Right lobe of liver (tissue), 6 donors: ENCODE measurements around the gene C20orf141. TPM values are rescaled to one million over a fixed set of nuclear protein-coding genes. Genes with fewer than 3 reads are reported as not detected.

Experiments
- ATAC-seq, 4 donors: fragments of 200-7000 bp; cut with Tn5 transposase; one replicate each; pipeline ENCODE4 v1.9.1; 2020; ENCODE audit warnings: mild to moderate bottlenecking in 4 of 4, moderate library complexity in 4 of 4
- DNase-seq, 3 donors: peaks; one replicate each; pipeline ENCODE4 v3.0.0-alpha.2; 2020
- H3K27ac ChIP-seq, 3 donors: fragments of 200-600 bp; one replicate each; pipeline ENCODE4 v1.8.0; 2022
- H3K27me3 ChIP-seq, 2 donors: fragments of 200-600 bp; one replicate each; pipeline ENCODE4 v1.8.0; 2022
- H3K36me3 ChIP-seq, 4 donors: fragments of 200-600 bp; sonication (generic) in 1 of 4; one replicate each; pipeline versions ENCODE4 v1.5.1 to v1.8.0; 2017 to 2022; ENCODE audit warnings: control low read depth in 1 of 4
- H3K4me1 ChIP-seq, 4 donors: fragments of 200-600 bp; sonication (generic) in 1 of 4; one replicate each; pipeline versions ENCODE4 v1.5.1 to v1.8.0; 2017 to 2022; ENCODE audit warnings: control low read depth in 1 of 4
- H3K4me3 ChIP-seq, 3 donors: fragments of 200-600 bp; one replicate each; pipeline ENCODE4 v1.8.0; 2022
- H3K9me3 ChIP-seq, 4 donors: fragments of 200-600 bp; sonication (generic) in 1 of 4; one replicate each; pipeline versions ENCODE4 v1.5.1 to v1.8.0; 2017 to 2022; ENCODE audit warnings: control low read depth in 1 of 4
- CTCF ChIP-seq, 4 donors: fragments of 200-600 bp in 3 of 4; fragments of 450-650 bp in 1 of 4; IDR thresholded peaks; one replicate each; pipeline versions ENCODE4 v1.5.1 to v1.8.0; 2016 to 2022; ENCODE audit warnings: antibody characterized with exemption in 4 of 4, mild to moderate bottlenecking in 2 of 4
- POLR2A ChIP-seq: fragments of 450-650 bp; IDR thresholded peaks from one replicate; pipeline ENCODE4 v1.6.1; 2017; ENCODE audit warnings: antibody characterized with exemption, mild to moderate bottlenecking
- WGBS: methylation state at CpG from one replicate; pipeline ENCODE4 v1.1.6; 2018; ENCODE audit warnings: low coverage, low lambda C conversion rate; ENCODE audit not compliant: insufficient coverage; ENCODE audit errors: missing lambda C conversion rate; 5-methylcytosine and 5-hydroxymethylcytosine counted together
- intact Hi-C, 2 donors: fragments of 100-400 bp; cut with DNase I; formaldehyde crosslinking; loops; one replicate each; pipeline versions ENCODE4 v1.11.2 to v1.14.1; 2022
- total RNA-seq, 6 experiments: library from RNA; depleted of rRNA in 2 of 6; stranded (reverse); fragments of >200 nt in 2 of 6; fragmentation: NEBNext Ultra II Directional in 3 of 6; extraction: Animal tissue kit (Norgen Biotek cat#: 25700) in 3 of 6; gene quantifications; one replicate each; pipeline versions ENCODE4 v1.1.0 to v1.2.4, GENCODE V29; 2016 to 2023
- donor health status: DM: no; HTN: yes; CAD: no.
- donor health status: DM: no; HTN: no; CAD: no.
- donor health status: DM: no; HTN: no; CAD: no.
- donor health status: DM: no; HTN: yes; CAD: no.
- donor health status: DM: no; HTN: yes; CAD: no.

C20orf141 gene
- total RNA-seq, 6 experiments from 2014 or later = not detected

- 46% methylated on average over 5 of the region's 20 CpGs for WGBS
- ATAC-seq = peak in 1 of 4 donors; percentile 15
- no peak overlapping the region for H3K4me3 ChIP-seq
- no peaks in the 10 kb centered on the region for H3K9me3 ChIP-seq
- peak in 1 of 3 donors; percentile 42 for DNase-seq
- peaks cover 0 to 18% of the 10 kb centered on the region in 2 donors for H3K27me3 ChIP-seq
- intact Hi-C loops = no loop called here
- H3K36me3 ChIP-seq = no peaks in the 10 kb centered on the region
- no peaks in the 10 kb centered on the region for H3K4me1 ChIP-seq
- no peak overlapping the region for H3K27ac ChIP-seq
- TF ChIP-seq POLR2A (no peak), CTCF (IDR thresholded peaks at IDR 0.05) (no peak)
These were observed 2.0 kb downstream of the C20orf141 start for GRCh38 chr20:2816583-2817340.

- Histone ChIP-seq H3K4me3 (no peak overlapping the region), H3K4me1 (no peaks in the 10 kb centered on the region), H3K9me3 (no peaks in the 10 kb centered on the region), H3K27ac (no peak overlapping the region), H3K36me3 (no peaks in the 10 kb centered on the region), H3K27me3 (peaks cover 0 to 18% of the 10 kb centered on the region in 2 donors)
- intact Hi-C loops = no loop called here
- no CpG with 5 or more reads among the region's 2 CpGs for WGBS
- TF ChIP-seq CTCF (IDR thresholded peaks at IDR 0.05) (no peak), POLR2A (no peak)
- ATAC-seq = no peak
- DNase-seq = no peak
These were observed 2.5 kb downstream of the C20orf141 start for GRCh38 chr20:2817341-2817726.

GRCh38 chr20:2817891-2818595 is 3.3 kb downstream of the C20orf141 start:
- Histone ChIP-seq H3K36me3 (no peaks in the 10 kb centered on the region), H3K4me3 (no peak overlapping the region), H3K27me3 (peaks cover 0 to 18% of the 10 kb centered on the region in 2 donors), H3K27ac (no peak overlapping the region), H3K9me3 (no peaks in the 10 kb centered on the region), H3K4me1 (no peaks in the 10 kb centered on the region)
- DNase-seq = no peak
- intact Hi-C loops = no loop called here
- ATAC-seq = no peak
- TF ChIP-seq POLR2A (no peak), CTCF (IDR thresholded peaks at IDR 0.05) (no peak)
- 54% methylated on average over 3 of the region's 7 CpGs for WGBS

GRCh38 chr20:2820084-2820895 is 5.5 kb downstream of the C20orf141 start:
- no peak for DNase-seq
- H3K9me3 ChIP-seq = no peaks in the 10 kb centered on the region
- intact Hi-C loops = no loop called here
- no peaks in the 10 kb centered on the region for H3K36me3 ChIP-seq
- H3K27me3 ChIP-seq = peaks cover 0 to 18% of the 10 kb centered on the region in 2 donors
- 38% methylated on average over 10 of the region's 32 CpGs for WGBS
- no peaks in the 10 kb centered on the region for H3K4me1 ChIP-seq
- H3K4me3 ChIP-seq = no peak overlapping the region
- TF ChIP-seq POLR2A = no peak
- no peak for TF ChIP-seq CTCF (IDR thresholded peaks at IDR 0.05)
- H3K27ac ChIP-seq = no peak overlapping the region
- ATAC-seq = peak in 1 of 4 donors; percentile 14
